ENCODE measurements around the gene CERS3.

DNA sequence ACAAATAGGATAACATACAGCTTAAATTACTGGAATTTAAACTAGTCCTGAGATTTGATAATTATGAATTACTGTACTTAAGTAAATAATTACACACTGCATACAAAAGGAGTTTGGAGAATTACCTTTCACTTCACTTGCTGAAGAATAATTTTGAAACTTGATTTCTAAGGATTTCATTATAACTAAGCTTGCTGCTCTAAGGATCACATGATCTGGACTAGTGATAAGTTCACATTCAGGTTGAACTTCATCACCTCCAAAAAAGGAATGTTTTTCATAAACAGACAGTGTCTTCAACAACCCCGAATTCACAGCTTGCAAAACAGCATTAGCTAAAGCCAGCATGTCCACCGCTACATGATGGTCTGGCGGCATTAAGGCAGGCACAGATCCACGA is 44.8 kb upstream of the CERS3 start:
- TF ChIP-seq, protein P1, sequence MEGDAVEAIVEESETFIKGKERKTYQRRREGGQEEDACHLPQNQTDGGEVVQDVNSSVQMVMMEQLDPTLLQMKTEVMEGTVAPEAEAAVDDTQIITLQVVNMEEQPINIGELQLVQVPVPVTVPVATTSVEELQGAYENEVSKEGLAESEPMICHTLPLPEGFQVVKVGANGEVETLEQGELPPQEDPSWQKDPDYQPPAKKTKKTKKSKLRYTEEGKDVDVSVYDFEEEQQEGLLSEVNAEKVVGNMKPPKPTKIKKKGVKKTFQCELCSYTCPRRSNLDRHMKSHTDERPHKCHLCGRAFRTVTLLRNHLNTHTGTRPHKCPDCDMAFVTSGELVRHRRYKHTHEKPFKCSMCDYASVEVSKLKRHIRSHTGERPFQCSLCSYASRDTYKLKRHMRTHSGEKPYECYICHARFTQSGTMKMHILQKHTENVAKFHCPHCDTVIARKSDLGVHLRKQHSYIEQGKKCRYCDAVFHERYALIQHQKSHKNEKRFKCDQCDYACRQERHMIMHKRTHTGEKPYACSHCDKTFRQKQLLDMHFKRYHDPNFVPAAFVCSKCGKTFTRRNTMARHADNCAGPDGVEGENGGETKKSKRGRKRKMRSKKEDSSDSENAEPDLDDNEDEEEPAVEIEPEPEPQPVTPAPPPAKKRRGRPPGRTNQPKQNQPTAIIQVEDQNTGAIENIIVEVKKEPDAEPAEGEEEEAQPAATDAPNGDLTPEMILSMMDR (conservative IDR thresholded peaks at IDR 0.05; ENCODE audit: low read depth, low read length), result no peak
- TF ChIP-seq EZH2 (IDR thresholded peaks at IDR 0.05; ENCODE audit: borderline replicate concordance, low read depth, low read length, poor library complexity, severe bottlenecking), result no peak

Data from A673 (cell line).